ENCODE results near the gene CMBL. TPM values are rescaled to one million over a fixed set of nuclear protein-coding genes. Genes with fewer than 3 reads are reported as not detected.
A peak's percentile ranks its signal among the peaks of the same experiment; 100 is the strongest.

CMBL gene
- total and polyA plus RNA-seq, 2 of the 13 experiments (the other 11 are each of a cell fraction or from before 2014, with no cell fraction given): 11.5 to 17.0 TPM

GRCh38 chr5:10249948-10250805, 57.5 kb downstream of the CMBL start, which contains the start of gene CCT5:
CCT5 (plus strand) TSS chr5:10250280; CDS start chr5:10250341, 61 bp downstream.
- Histone ChIP-seq H3K27ac (ENCODE audit: extremely low read length, insufficient read depth, low read length) (peak within 1 kb of the TSS; percentile 98), H2AFZ (ENCODE audit: low read length) (peak within 1 kb of the TSS; percentile 95), H3K36me3 (replicated peaks in 1 of 2; ENCODE audit: control insufficient read depth in 1 of 2, insufficient read depth in 2 of 2, low read length in 2 of 2) (peaks cover 0 to 17% of the 10 kb centered on the region in 2 experiments; a peak in 4 of 5 replicates), H3K9me3 (ENCODE audit: low read length) (no peaks in the 10 kb centered on the region), H3K4me2 (ENCODE audit: low read depth, low read length) (peak within 1 kb of the TSS; percentile 89), H3K27me3 (ENCODE audit: control insufficient read depth in 1 of 2, insufficient read depth in 2 of 2, low read length in 2 of 2) (peaks cover 0 to 3% of the 10 kb centered on the region in 2 experiments; a peak in 1 of 5 replicates), H3K4me1 (ENCODE audit: insufficient read depth, low read length) (peaks cover 67% of the 10 kb centered on the region), H3K79me2 (ENCODE audit: insufficient read depth, low read length) (peaks cover 60% of the 10 kb centered on the region), H3K4me3 (replicated peaks in 1 of 3; ENCODE audit: insufficient read depth in 1 of 3, low read depth in 2 of 3, low read length in 3 of 3) (peak within 1 kb of the TSS; percentile 80 to 90 (median 85)), H4K20me1 (ENCODE audit: insufficient read depth, low read length) (peaks cover 24% of the 10 kb centered on the region), H3K9ac (ENCODE audit: insufficient read depth, low read depth, low read length) (peak within 1 kb of the TSS; percentile 98)
- FAIRE-seq (peak; percentile 70), DNase-seq (ENCODE audit: low spot score) (peak; percentile 97), ATAC-seq (peak; percentile 74)
- 0% methylated on average over 16 of the region's 67 CpGs for WGBS (ENCODE audit: low lambda C conversion rate)
- TSS peak; percentile 66 for BruUV-seq (replicated peaks)
- intact Hi-C loops (cut with micrococcal nuclease; ENCODE audit: unreplicated experiment) (no loop called here), in situ Hi-C loops (cut with HindIII; ENCODE audit: extremely low pct_ligation_motif_present, low pct_unique_long_range_greater_than_20kb) (no loop called here)
- POLR2A ChIA-PET: interaction anchor here (0.8 to 1.9 kb wide), 4 partner anchors 9 to 103 kb away, joined by 3 to 12 read pairs (median 5); partner anchors contain the start of gene MARCHF6
- CTCF ChIA-PET (ENCODE audit: low intra/inter-chr PET ratio, low total read pairs): no interaction called here
- 0 out of 2 replicates have a peak, but pooled peaks have one; percentile 28 for TF ChIP-seq MAF1 (CRISPR knock-in tag; IDR thresholded peaks at IDR 0.05; ENCODE audit: borderline replicate concordance)
- TF ChIP-seq KLF13 (CRISPR knock-in tag; IDR thresholded peaks at IDR 0.05): no peak
- peak; percentile 83 for TF ChIP-seq HDAC1 (CRISPR knock-in tag; IDR thresholded peaks at IDR 0.05)
- TF ChIP-seq ZC3H4 (CRISPR knock-in tag; IDR thresholded peaks at IDR 0.05; ENCODE audit: borderline replicate concordance): no peak; the same call in 1 of the 2 replicates
- TF ChIP-seq ZNF770 (CRISPR knock-in tag; IDR thresholded peaks at IDR 0.05): 0 out of 2 replicates have a peak, but pooled peaks have one; percentile 21
- TF ChIP-seq JARID2 (CRISPR knock-in tag; IDR thresholded peaks at IDR 0.05; ENCODE audit: insufficient replicate concordance): no peak
- TF ChIP-seq MXD4 (CRISPR knock-in tag; IDR thresholded peaks at IDR 0.05): peak; percentile 84; the same call in 1 of the 2 replicates
- no peak for TF ChIP-seq ZNF207 (IDR thresholded peaks at IDR 0.05; ENCODE audit: borderline replicate concordance)
- no peak; the same call in 1 of the 2 replicates for TF ChIP-seq HOXD1 (CRISPR knock-in tag; IDR thresholded peaks at IDR 0.05)
- 0 out of 2 replicates have a peak, but pooled peaks have one; percentile 33 for TF ChIP-seq ZNF639 (CRISPR knock-in tag; conservative IDR thresholded peaks at IDR 0.05)
- no peak for TF ChIP-seq MTF2 (CRISPR knock-in tag; IDR thresholded peaks at IDR 0.05; ENCODE audit: borderline replicate concordance)
- TF ChIP-seq ZNF329 (CRISPR knock-in tag; IDR thresholded peaks at IDR 0.05; ENCODE audit: low read depth): no peak
- TF ChIP-seq ZNF660 (CRISPR knock-in tag; IDR thresholded peaks at IDR 0.05; ENCODE audit: borderline replicate concordance, low read depth): no peak
- TF ChIP-seq RFXAP (CRISPR knock-in tag; IDR thresholded peaks at IDR 0.05; ENCODE audit: borderline replicate concordance): 0 out of 2 replicates have a peak, but pooled peaks have one; percentile 70
- TF ChIP-seq CAMTA2 (CRISPR knock-in tag; IDR thresholded peaks at IDR 0.05; ENCODE audit: borderline replicate concordance): no peak; the same call in 1 of the 2 replicates

All from HepG2 (cell line).